SU-DHL-6 (cell line): Measurements from ENCODE around the gene ALKBH7.

ENCODE experiments used
- CTCF ChIP-seq: fragments of 200-600 bp; sonication (generic); IDR thresholded peaks from one replicate; pipeline ENCODE4 v1.5.1; 2017; ENCODE audit warnings: antibody characterized with exemption, mild to moderate bottlenecking, low read length, moderate library complexity; ENCODE audit not compliant: insufficient read depth, poor library complexity, severe bottlenecking
- EZH2phosphoT487 ChIP-seq: fragments of 200-600 bp; sonication (generic), shearing (Covaris generic); conservative IDR thresholded peaks from 2 replicates; pipeline ENCODE4 v1.6.1; 2018; ENCODE audit warnings: mild to moderate bottlenecking, antibody characterized with exemption, low read length, moderate library complexity, mixed read lengths

GRCh38 chr19:6372594-6373095 lies at the start of gene ALKBH7:
- TF ChIP-seq CTCF: no peak
- no peak for TF ChIP-seq EZH2phosphoT487
